ENCODE measurements around the gene KCNK2. TPM values are rescaled to one million over a fixed set of nuclear protein-coding genes. Genes with fewer than 3 reads are reported as not detected.

Gene KCNK2
- total RNA-seq, 1 donor from 2014 or later = 7.4 TPM

GRCh38 chr1:215081661-215082531 lies 641 bp upstream of the KCNK2 start:
- H3K36me3 Mint-ChIP-seq = no peaks in the 10 kb centered on the region
- H3K27me3 Mint-ChIP-seq (ENCODE audit: low read depth) = peaks cover 85% of the 10 kb centered on the region
- peak overlapping the region; percentile 77 for H3K4me3 Mint-ChIP-seq
- H3K4me1 Mint-ChIP-seq = peaks cover 20% of the 10 kb centered on the region
- H3K9me3 Mint-ChIP-seq = no peaks in the 10 kb centered on the region
- no peak overlapping the region for H3K27ac Mint-ChIP-seq
- DNase-seq (ENCODE audit: low spot score in 2 of 2, unreplicated experiment in 2 of 2) = no peak
- TF ChIP-seq CTCF (IDR thresholded peaks at IDR 0.05; ENCODE audit: unreplicated experiment) = no peak

GRCh38 chr1:215083383-215083961 lies 935 bp downstream of the KCNK2 start:
- peaks cover 20% of the 10 kb centered on the region for H3K4me1 Mint-ChIP-seq
- no peaks in the 10 kb centered on the region for H3K9me3 Mint-ChIP-seq
- peaks cover 92% of the 10 kb centered on the region for H3K27me3 Mint-ChIP-seq (ENCODE audit: low read depth)
- no peaks in the 10 kb centered on the region for H3K36me3 Mint-ChIP-seq
- no peak overlapping the region for H3K27ac Mint-ChIP-seq
- peak overlapping the region; percentile 80 for H3K4me3 Mint-ChIP-seq
- no peak for TF ChIP-seq CTCF (IDR thresholded peaks at IDR 0.05; ENCODE audit: unreplicated experiment)
- DNase-seq (ENCODE audit: low spot score in 2 of 2, unreplicated experiment in 2 of 2) = peak in 1 of 2 experiments; percentile 38

- no peaks in the 10 kb centered on the region for H3K36me3 Mint-ChIP-seq
- no peaks in the 10 kb centered on the region for H3K9me3 Mint-ChIP-seq
- H3K4me1 Mint-ChIP-seq = peaks cover 20% of the 10 kb centered on the region
- no peak for TF ChIP-seq CTCF (IDR thresholded peaks at IDR 0.05; ENCODE audit: unreplicated experiment)
- no peak for DNase-seq (ENCODE audit: low spot score in 2 of 2, unreplicated experiment in 2 of 2)
- H3K4me3 Mint-ChIP-seq = no peak overlapping the region
- no peak overlapping the region for H3K27ac Mint-ChIP-seq
- peaks cover 91% of the 10 kb centered on the region for H3K27me3 Mint-ChIP-seq (ENCODE audit: low read depth)
Observed at GRCh38 chr1:215084621-215085020, 2.1 kb downstream of the KCNK2 start.

- Mint-ChIP-seq H3K9me3 (no peaks in the 10 kb centered on the region), H3K4me3 (no peak overlapping the region), H3K36me3 (no peaks in the 10 kb centered on the region), H3K4me1 (peaks cover 5% of the 10 kb centered on the region), H3K27ac (no peak overlapping the region), H3K27me3 (ENCODE audit: low read depth) (peaks cover 76% of the 10 kb centered on the region)
- no peak for TF ChIP-seq CTCF (IDR thresholded peaks at IDR 0.05; ENCODE audit: unreplicated experiment)
- no peak for DNase-seq (ENCODE audit: low spot score in 2 of 2, unreplicated experiment in 2 of 2)
Observed at GRCh38 chr1:215087603-215088002, 5.1 kb downstream of the KCNK2 start.

- Mint-ChIP-seq H3K9me3 (no peaks in the 10 kb centered on the region), H3K36me3 (no peaks in the 10 kb centered on the region), H3K27ac (no peak overlapping the region)
Observed at GRCh38 chr1:215094381-215094780, 11.8 kb downstream of the KCNK2 start.

More at GRCh38 chr1:215094381-215094780, 11.8 kb downstream of the KCNK2 start:
- no peak for DNase-seq (ENCODE audit: low spot score in 2 of 2, unreplicated experiment in 2 of 2)
- Mint-ChIP-seq H3K4me1 (no peaks in the 10 kb centered on the region), H3K4me3 (no peak overlapping the region), H3K27me3 (ENCODE audit: low read depth) (peaks cover 57% of the 10 kb centered on the region)
- no peak for TF ChIP-seq CTCF (IDR thresholded peaks at IDR 0.05; ENCODE audit: unreplicated experiment)
